HAP-1 (cell line): ENCODE results near the gene IPO4.

Experiments used
- DNase-seq, 2 experiments: peaks; one replicate each; pipeline ENCODE4 v3.0.0-alpha.2; 2016 to 2020; ENCODE audit warnings: low spot score in 2 of 2
- H3K27me3 ChIP-seq: fragments of 250-450 bp; sonication (Bioruptor Pico); 2 replicates; pipeline ENCODE4 v1.5.1; 2020; ENCODE audit warnings: low read depth, mild to moderate bottlenecking, moderate library complexity
- H3K36me3 ChIP-seq: fragments of 250-450 bp; sonication (Bioruptor Pico); replicated peaks from 2 replicates; pipeline ENCODE4 v1.5.1; 2020; ENCODE audit warnings: mild to moderate bottlenecking
- H3K4me1 ChIP-seq: fragments of 250-450 bp; sonication (Bioruptor Pico); 2 replicates; pipeline ENCODE4 v1.5.1; 2020; ENCODE audit warnings: mild to moderate bottlenecking
- H3K4me3 ChIP-seq: fragments of 250-450 bp; sonication (Bioruptor Pico); 2 replicates; pipeline ENCODE4 v1.5.1; 2020; ENCODE audit warnings: mild to moderate bottlenecking, moderate library complexity
- H3K9me3 ChIP-seq: fragments of 250-450 bp; sonication (Bioruptor Pico); 2 replicates; pipeline ENCODE4 v1.5.1; 2020; ENCODE audit warnings: mild to moderate bottlenecking, moderate library complexity
- in situ Hi-C: fragments of 300-500 bp; cut with MboI; formaldehyde crosslinking; loops from 3 replicates; pipeline ENCODE4 v1.14.3; 2020; ENCODE audit warnings: low sequenced_read_pairs, inconsistent platforms, mixed read lengths

Gene IPO4

GRCh38 chr14:24146978-24147760 lies 41.4 kb downstream of the IPO4 start, which contains the start of gene RNF31:
Gene RNF31 (plus strand): TSS chr14:24147498. CDS start chr14:24147699, 201 bp downstream.
- H3K9me3 ChIP-seq: no peaks in the 10 kb centered on the region
- H3K27me3 ChIP-seq: no peaks in the 10 kb centered on the region
- in situ Hi-C loops: no loop called here
- DNase-seq: peak; percentile 99 to 100
- H3K4me1 ChIP-seq: peaks cover 11% of the 10 kb centered on the region
- peaks cover 54% of the 10 kb centered on the region for H3K36me3 ChIP-seq
- H3K4me3 ChIP-seq: peak within 1 kb of the TSS; percentile 94

GRCh38 chr14:24146453-24146977 lies 42.1 kb downstream of the IPO4 start, which contains the start of gene PSME2:
Gene PSME2 (minus strand): TSS chr14:24146610. CDS start chr14:24146581, 29 bp downstream.
- Histone ChIP-seq H3K36me3 (peaks cover 48% of the 10 kb centered on the region), H3K27me3 (no peaks in the 10 kb centered on the region), H3K4me3 (peak within 1 kb of the TSS; percentile 94), H3K4me1 (peaks cover 11% of the 10 kb centered on the region), H3K9me3 (no peaks in the 10 kb centered on the region)
- peak; percentile 97 to 99 for DNase-seq
- in situ Hi-C loops: no loop called here

GRCh38 chr14:24145690-24146452 lies 42.7 kb downstream of the IPO4 start:
- in situ Hi-C loops: no loop called here
- Histone ChIP-seq H3K27me3 (no peaks in the 10 kb centered on the region), H3K4me1 (peaks cover 11% of the 10 kb centered on the region), H3K36me3 (peaks cover 41% of the 10 kb centered on the region), H3K4me3 (peak overlapping the region; percentile 94), H3K9me3 (no peaks in the 10 kb centered on the region)
- DNase-seq: no peak

GRCh38 chr14:24145219-24145618 lies 43.4 kb downstream of the IPO4 start:
- Histone ChIP-seq H3K27me3 (no peaks in the 10 kb centered on the region), H3K4me1 (peaks cover 11% of the 10 kb centered on the region), H3K4me3 (peak overlapping the region; percentile 94), H3K9me3 (no peaks in the 10 kb centered on the region), H3K36me3 (peaks cover 35% of the 10 kb centered on the region)
- in situ Hi-C loops: no loop called here
- no peak for DNase-seq

GRCh38 chr14:24144451-24144850 lies 44.2 kb downstream of the IPO4 start:
- Histone ChIP-seq H3K27me3 (no peaks in the 10 kb centered on the region), H3K36me3 (peaks cover 33% of the 10 kb centered on the region), H3K4me1 (peaks cover 18% of the 10 kb centered on the region), H3K4me3 (no peak overlapping the region), H3K9me3 (no peaks in the 10 kb centered on the region)
- in situ Hi-C loops: no loop called here
- DNase-seq: no peak

- Histone ChIP-seq H3K36me3 (peaks cover 33% of the 10 kb centered on the region), H3K4me1 (peaks cover 16% of the 10 kb centered on the region), H3K27me3 (no peaks in the 10 kb centered on the region), H3K4me3 (no peak overlapping the region), H3K9me3 (no peaks in the 10 kb centered on the region)
- no peak for DNase-seq
- in situ Hi-C loops: no loop called here
Measured at GRCh38 chr14:24143511-24143910, 45.1 kb downstream of the IPO4 start.

- Histone ChIP-seq H3K27me3 (no peaks in the 10 kb centered on the region), H3K4me1 (peaks cover 22% of the 10 kb centered on the region), H3K4me3 (peak within 1 kb of the TSS; percentile 77), H3K9me3 (no peaks in the 10 kb centered on the region), H3K36me3 (peaks cover 42% of the 10 kb centered on the region)
- in situ Hi-C loops: no loop called here
- DNase-seq: peak; percentile 100
Measured at GRCh38 chr14:24141097-24141880, 47.3 kb downstream of the IPO4 start, which contains the start of gene EMC9. Gene EMC9 (minus strand): TSS chr14:24141591. CDS start chr14:24141304, 287 bp downstream.

- peaks cover 21% of the 10 kb centered on the region for H3K4me1 ChIP-seq
Measured at GRCh38 chr14:24139272-24139934, 49.2 kb downstream of the IPO4 start.

GRCh38 chr14:24138396-24139271 lies 50.0 kb downstream of the IPO4 start:
- in situ Hi-C loops: no loop called here
- H3K4me3 ChIP-seq: no peak overlapping the region
- no peaks in the 10 kb centered on the region for H3K9me3 ChIP-seq
- H3K4me1 ChIP-seq: peaks cover 21% of the 10 kb centered on the region
- no peaks in the 10 kb centered on the region for H3K27me3 ChIP-seq
- DNase-seq: no peak
- peaks cover 30% of the 10 kb centered on the region for H3K36me3 ChIP-seq

More at GRCh38 chr14:24139272-24139934, 49.2 kb downstream of the IPO4 start:
- peak overlapping the region; percentile 77 for H3K4me3 ChIP-seq
- H3K36me3 ChIP-seq: peaks cover 37% of the 10 kb centered on the region
- H3K27me3 ChIP-seq: no peaks in the 10 kb centered on the region
- no peaks in the 10 kb centered on the region for H3K9me3 ChIP-seq
- in situ Hi-C loops: no loop called here
- DNase-seq: peak in 1 of 2 experiments; percentile 52

GRCh38 chr14:24137529-24138395 lies 50.9 kb downstream of the IPO4 start:
- Histone ChIP-seq H3K36me3 (peaks cover 30% of the 10 kb centered on the region), H3K9me3 (no peaks in the 10 kb centered on the region), H3K4me3 (no peak overlapping the region; the same call in 1 of the 2 replicates), H3K27me3 (no peaks in the 10 kb centered on the region), H3K4me1 (peaks cover 21% of the 10 kb centered on the region)
- DNase-seq: no peak
- in situ Hi-C loops: no loop called here

- DNase-seq: no peak
- Histone ChIP-seq H3K9me3 (no peaks in the 10 kb centered on the region), H3K4me1 (peaks cover 21% of the 10 kb centered on the region), H3K27me3 (no peaks in the 10 kb centered on the region), H3K4me3 (peak overlapping the region; percentile 82), H3K36me3 (peaks cover 30% of the 10 kb centered on the region)
- in situ Hi-C loops: no loop called here
Measured at GRCh38 chr14:24136684-24137528, 51.7 kb downstream of the IPO4 start.
